ENCODE data around the gene NCOA7.

- TF ChIP-seq POLR2AphosphoS5 (IDR thresholded peaks at IDR 0.05; ENCODE audit: low read depth, low read length) (no peak), CTCF (IDR thresholded peaks at IDR 0.05) (no peak)
Measured at GRCh38 chr6:125979101-125979500, 188.3 kb downstream of the NCOA7 start.

All from Panc1 (cell line).